Mucosa of descending colon (tissue), 3 donors: ENCODE results near the gene LRRC1. TPM values are rescaled to one million over a fixed set of nuclear protein-coding genes. Genes with fewer than 3 reads are reported as not detected.

Experiments
- ATAC-seq: fragments of 200-7000 bp; cut with Tn5 transposase; one replicate; pipeline ENCODE4 v1.9.1; 2020; ENCODE audit warnings: mild to moderate bottlenecking, moderate library complexity
- DNase-seq, 3 donors: peaks; one replicate each; pipeline ENCODE4 v3.0.0-alpha.2; 2020
- H3K36me3 ChIP-seq: fragments of 200-600 bp; one replicate; pipeline ENCODE4 v1.8.0; 2021; ENCODE audit warnings: low read depth, mild to moderate bottlenecking
- H3K4me1 ChIP-seq: fragments of 200-600 bp; one replicate; pipeline ENCODE4 v1.8.0; 2021; ENCODE audit warnings: low read depth, mild to moderate bottlenecking
- H3K4me3 ChIP-seq: fragments of 200-600 bp; one replicate; pipeline ENCODE4 v1.8.0; 2021; ENCODE audit warnings: mild to moderate bottlenecking
- H3K9me3 ChIP-seq: fragments of 200-600 bp; one replicate; pipeline ENCODE4 v1.8.0; 2021; ENCODE audit warnings: mild to moderate bottlenecking
- CTCF ChIP-seq: fragments of 200-600 bp; IDR thresholded peaks from one replicate; pipeline ENCODE4 v1.8.0; 2022; ENCODE audit warnings: antibody characterized with exemption, mild to moderate bottlenecking
- intact Hi-C, 2 donors: fragments of 100-400 bp; cut with DNase I in 1 of 2; cut with micrococcal nuclease in 1 of 2; formaldehyde crosslinking; loops; one replicate each; pipeline versions ENCODE4 v1.11.0 to v1.11.1; 2022; cut with DNase I, micrococcal nuclease
- total RNA-seq, 3 donors: library from RNA; stranded (reverse); fragmentation: NEBNext Ultra II Directional in 2 of 3; extraction: Animal tissue kit (Norgen Biotek cat#: 25700) in 2 of 3; gene quantifications; one replicate each; pipeline versions ENCODE4 v1.2.1 to v1.2.4, GENCODE V29; 2021 to 2023
- donor health status: DM: no; HTN: no; CAD: no; lungs with moderate emphysema.
- donor health status: DM: no; HTN: no; CAD: no.
- donor health status: DM: no; HTN: yes; CAD: no.

LRRC1 gene
- total RNA-seq, 3 donors from 2014 or later, result 57.7 to 105 (median 89.4) TPM

DNA sequence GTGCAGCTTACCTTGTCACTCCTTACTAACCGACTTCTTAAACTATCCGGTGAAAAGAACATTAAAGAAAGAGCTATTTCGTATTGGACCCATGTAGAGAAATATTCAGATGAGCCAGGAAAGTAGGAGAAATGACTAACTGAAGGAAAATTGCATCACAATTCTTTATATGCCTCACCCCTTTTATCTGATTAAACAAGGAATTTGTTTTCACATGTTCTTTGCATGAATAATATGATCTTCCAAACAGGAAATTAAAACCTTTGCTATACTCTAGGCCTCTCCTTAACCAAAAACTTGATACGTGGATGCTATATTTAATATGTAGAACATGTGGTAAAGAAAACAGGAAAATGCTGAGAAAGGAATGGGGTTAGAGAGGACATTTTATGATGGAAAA lies 41.9 kb upstream of the LRRC1 start:
- H3K9me3 ChIP-seq, result no peaks in the 10 kb centered on the region
- ATAC-seq, result no peak
- H3K36me3 ChIP-seq, result no peaks in the 10 kb centered on the region
- no peak for DNase-seq
- no peaks in the 10 kb centered on the region for H3K4me1 ChIP-seq
- no peak overlapping the region for H3K4me3 ChIP-seq
- intact Hi-C loops, result no loop called here
- no peak for TF ChIP-seq CTCF

DNA sequence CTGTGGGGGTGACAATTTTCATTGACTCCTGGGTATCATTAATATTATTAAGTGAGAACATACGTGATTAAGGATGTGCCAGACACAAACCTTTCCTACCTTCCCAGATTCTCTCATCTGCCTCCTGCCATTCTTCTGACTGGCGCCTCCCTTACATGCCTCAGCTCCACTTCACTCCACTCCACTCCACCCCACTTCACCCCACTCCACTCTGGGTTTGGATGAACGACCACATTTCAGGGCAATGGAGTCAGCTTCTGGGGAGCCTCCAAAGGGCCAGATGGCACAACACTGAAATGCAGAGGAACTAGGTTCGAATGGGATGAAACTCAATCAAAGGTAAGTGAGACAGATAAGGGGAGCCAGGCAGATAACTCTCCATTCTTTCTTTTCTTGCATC lies 40.5 kb upstream of the LRRC1 start:
- no peak for TF ChIP-seq CTCF
- Histone ChIP-seq H3K4me3 (no peak overlapping the region), H3K4me1 (no peaks in the 10 kb centered on the region), H3K36me3 (no peaks in the 10 kb centered on the region), H3K9me3 (no peaks in the 10 kb centered on the region)
- intact Hi-C loops, result no loop called here
- no peak for ATAC-seq
- no peak for DNase-seq

- no peak for ATAC-seq
- no peak for DNase-seq
- H3K4me3 ChIP-seq, result no peak overlapping the region
- intact Hi-C loops, result no loop called here
- H3K36me3 ChIP-seq, result no peaks in the 10 kb centered on the region
- no peaks in the 10 kb centered on the region for H3K9me3 ChIP-seq
- no peak for TF ChIP-seq CTCF
- H3K4me1 ChIP-seq, result no peaks in the 10 kb centered on the region
These were observed 38.4 kb upstream of the LRRC1 start for GRCh38 chr6:53756396-53756795.

DNA sequence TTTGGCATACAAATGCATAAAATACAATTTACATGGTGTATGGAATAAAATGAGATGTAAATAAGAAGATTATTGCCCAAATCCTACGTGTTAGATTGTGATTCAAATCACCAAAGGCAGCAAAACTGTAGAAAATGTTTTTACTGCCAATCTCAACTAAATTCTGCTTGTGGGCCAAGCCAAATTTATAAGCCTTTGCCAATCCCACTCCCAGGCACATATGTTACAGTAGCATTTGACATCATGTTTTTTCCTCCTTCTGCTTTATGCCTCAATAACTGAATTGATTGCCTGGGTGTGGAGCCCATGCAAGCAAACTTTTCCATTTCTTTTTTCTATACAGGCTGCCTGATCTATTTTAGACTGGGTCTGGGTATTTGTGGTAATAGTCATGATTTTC lies 36.3 kb upstream of the LRRC1 start:
- Histone ChIP-seq H3K4me3 (no peak overlapping the region), H3K9me3 (no peaks in the 10 kb centered on the region), H3K4me1 (no peaks in the 10 kb centered on the region), H3K36me3 (no peaks in the 10 kb centered on the region)
- DNase-seq, result no peak
- no peak for ATAC-seq
- TF ChIP-seq CTCF, result no peak
- intact Hi-C loops, result no loop called here

GRCh38 chr6:53761036-53761435 lies 33.8 kb upstream of the LRRC1 start:
- Histone ChIP-seq H3K4me1 (no peaks in the 10 kb centered on the region), H3K4me3 (no peak overlapping the region), H3K9me3 (no peaks in the 10 kb centered on the region), H3K36me3 (no peaks in the 10 kb centered on the region)
- DNase-seq, result no peak
- no peak for ATAC-seq
- TF ChIP-seq CTCF, result no peak
- intact Hi-C loops, result no loop called here

DNA sequence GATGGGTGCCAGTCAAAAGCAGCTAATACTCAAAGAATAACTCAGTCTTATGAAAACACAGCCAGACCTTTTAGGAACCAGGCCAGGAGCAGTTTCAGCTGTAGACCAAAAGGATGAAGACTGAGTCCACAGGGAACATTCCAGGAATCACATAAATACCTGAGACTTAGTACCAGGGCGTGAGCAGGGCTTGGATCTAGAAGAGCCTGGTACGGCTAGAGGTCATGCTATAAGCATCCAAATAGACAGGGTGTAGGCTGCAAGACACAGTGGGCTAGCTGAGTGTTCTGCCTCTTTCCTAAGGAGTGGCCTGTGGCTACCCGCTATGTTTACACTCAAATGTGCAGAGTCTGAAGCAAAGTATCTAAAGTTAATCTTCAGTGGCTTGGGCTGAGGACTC lies 29.5 kb upstream of the LRRC1 start:
- no peak for DNase-seq
- Histone ChIP-seq H3K4me1 (no peaks in the 10 kb centered on the region), H3K9me3 (no peaks in the 10 kb centered on the region), H3K36me3 (no peaks in the 10 kb centered on the region), H3K4me3 (no peak overlapping the region)
- ATAC-seq, result no peak
- TF ChIP-seq CTCF, result no peak
- intact Hi-C loops, result no loop called here
